ENCODE measurements around the gene MYO5C.
"Not testable (repeated sequence)": the region's sequence is repeated elsewhere in the genome, so short reads cannot be mapped to it uniquely, and the experiment has no call there.

MYO5C gene

DNA sequence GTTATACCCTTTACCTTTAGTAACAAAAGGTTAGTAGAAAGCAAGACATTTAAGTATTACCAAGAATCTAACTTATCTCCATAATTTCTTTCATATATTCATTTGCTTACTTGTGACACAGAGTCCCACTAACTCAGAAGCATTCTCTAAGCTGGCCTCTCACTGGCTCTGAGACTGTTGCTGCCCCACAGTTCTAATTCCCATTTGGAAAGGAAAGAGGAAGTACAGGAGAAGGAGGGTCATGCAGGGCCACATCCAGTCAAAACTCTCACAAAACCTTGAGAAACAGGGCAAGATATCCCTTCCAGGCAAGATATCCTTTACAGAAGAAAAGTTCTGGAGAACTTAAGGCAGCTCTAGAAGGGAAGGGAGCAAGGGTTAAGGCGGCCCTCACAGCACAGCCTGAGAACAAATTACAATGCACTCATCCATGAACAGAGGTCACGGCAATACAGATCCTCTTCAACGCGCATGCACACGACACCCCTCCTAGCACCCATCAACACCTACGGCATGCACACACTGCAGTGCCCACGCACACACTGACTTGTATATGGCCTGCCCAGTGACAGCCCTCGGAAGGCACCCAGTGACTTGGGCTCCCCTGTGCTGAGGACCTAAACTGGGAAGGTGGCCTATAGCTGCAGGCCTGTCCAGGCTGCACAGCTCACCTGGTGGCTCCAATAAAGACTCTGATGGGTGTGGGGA is 13.0 kb upstream of the MYO5C start:
- no peak for DNase-seq (ENCODE audit: low spot score)
- no peak for FAIRE-seq

GRCh38 chr15:52307847-52308246 is 12.2 kb upstream of the MYO5C start:
- no peak for FAIRE-seq

GRCh38 chr15:52306270-52306669 is 10.7 kb upstream of the MYO5C start:
- FAIRE-seq (no peak), DNase-seq (ENCODE audit: low spot score) (no peak)

More at GRCh38 chr15:52307847-52308246, 12.2 kb upstream of the MYO5C start:
- no peak for DNase-seq (ENCODE audit: low spot score)

GRCh38 chr15:52303093-52303772 is 7.6 kb upstream of the MYO5C start:
- DNase-seq (ENCODE audit: low spot score): no peak
- no peak for FAIRE-seq

DNA sequence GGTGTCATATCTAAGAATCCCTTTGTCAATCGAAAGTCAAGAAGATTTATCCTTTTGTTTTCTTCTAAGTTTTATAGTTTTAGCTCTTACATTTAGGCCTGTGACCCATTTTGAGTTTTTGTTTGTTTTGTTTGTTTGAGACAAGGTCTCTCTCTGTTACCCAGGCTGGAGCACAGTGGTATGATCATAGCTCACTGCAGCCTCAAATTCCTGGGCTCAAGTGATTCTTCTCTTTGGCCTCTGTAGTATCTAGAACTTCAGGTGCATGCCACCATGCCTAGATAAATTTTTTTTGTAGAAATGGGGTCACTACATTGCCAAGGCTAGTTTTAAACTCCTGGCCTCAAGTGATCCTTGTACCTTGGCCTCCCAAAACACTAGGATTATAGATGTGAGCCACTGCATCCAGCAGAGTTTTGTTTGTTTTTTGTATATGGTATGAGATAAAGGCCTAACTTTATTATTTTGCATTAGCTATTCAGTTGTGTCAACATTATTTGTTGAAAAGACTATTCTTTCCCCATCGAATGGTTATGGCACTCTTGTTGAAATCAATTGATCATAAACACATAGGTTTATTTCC is 5.8 kb upstream of the MYO5C start:
- FAIRE-seq: no peak
- no peak for DNase-seq (ENCODE audit: low spot score)

DNA sequence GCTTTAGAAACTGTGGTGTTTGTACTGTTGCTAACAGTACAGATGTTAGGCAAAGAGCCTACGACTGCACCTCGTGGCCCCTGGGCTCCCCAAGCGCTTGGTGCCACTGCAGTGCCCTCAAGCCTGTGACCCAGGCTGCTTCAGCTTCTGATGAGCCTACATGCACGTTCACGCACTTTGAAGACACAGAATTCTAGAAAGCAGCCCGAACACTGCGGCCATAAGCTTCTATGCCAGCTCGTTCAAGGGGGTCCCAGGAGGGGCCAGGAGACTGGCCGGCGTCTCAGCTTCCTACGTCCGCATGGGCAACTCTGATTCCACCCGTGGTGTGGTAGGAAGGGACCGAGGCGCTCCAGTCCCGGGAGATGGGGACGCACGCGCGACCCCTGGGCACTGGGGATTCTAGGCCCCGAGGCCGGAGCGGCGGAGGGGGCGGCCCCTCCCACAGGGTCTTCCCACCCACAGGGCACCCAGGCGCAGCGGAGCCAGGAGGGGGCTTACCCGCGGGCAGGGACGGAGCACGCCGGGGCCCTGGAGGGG is 653 bp downstream of the MYO5C start:
- FAIRE-seq (no peak), DNase-seq (ENCODE audit: low spot score) (no peak)

GRCh38 chr15:52292780-52293392 is 2.7 kb downstream of the MYO5C start:
- no peak for FAIRE-seq
- DNase-seq (ENCODE audit: low spot score): no peak

DNA sequence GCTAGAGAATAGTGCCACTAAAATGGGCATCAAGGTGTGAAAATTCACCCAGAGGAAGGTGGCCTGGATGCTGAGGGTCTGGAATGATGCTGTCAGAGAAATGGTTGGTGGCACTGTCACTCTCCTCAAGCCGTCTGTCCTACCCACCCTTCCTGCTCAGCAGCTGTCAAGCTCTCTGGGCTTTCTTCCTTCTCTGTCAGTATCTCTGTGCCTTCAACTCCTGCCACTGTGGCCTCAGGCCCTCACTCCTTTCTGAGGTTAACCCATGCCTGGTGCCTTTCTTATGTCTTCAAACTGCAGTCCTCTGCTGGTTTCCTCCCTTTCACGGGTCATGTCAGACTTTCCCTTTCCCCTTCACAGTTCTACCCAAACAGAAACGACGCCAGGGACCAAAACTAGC is 4.4 kb downstream of the MYO5C start:
- no peak for DNase-seq (ENCODE audit: low spot score)
- FAIRE-seq: no peak

- FAIRE-seq (no peak), DNase-seq (ENCODE audit: low spot score) (no peak)
Observed at GRCh38 chr15:52290800-52291199, 4.8 kb downstream of the MYO5C start.

DNA sequence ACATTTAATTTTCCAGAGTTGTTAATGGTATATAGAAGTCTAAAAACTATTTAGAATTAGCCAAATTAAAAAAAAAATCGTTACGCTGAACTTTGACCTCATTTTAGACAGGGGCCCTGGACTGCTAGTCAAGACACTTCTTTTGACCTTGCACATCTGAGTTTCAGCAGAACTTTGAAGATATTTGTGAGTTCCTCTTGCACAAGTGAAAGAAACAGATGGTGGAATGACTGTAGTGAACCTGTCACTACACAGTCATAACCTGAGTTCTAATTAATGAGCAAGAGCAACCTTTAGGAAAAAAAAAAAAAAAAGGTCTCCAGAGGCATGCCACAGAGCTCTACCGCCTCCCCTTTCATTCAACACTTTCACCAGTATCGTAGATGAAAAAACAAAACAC is 5.3 kb downstream of the MYO5C start:
- no peak for FAIRE-seq

DNA sequence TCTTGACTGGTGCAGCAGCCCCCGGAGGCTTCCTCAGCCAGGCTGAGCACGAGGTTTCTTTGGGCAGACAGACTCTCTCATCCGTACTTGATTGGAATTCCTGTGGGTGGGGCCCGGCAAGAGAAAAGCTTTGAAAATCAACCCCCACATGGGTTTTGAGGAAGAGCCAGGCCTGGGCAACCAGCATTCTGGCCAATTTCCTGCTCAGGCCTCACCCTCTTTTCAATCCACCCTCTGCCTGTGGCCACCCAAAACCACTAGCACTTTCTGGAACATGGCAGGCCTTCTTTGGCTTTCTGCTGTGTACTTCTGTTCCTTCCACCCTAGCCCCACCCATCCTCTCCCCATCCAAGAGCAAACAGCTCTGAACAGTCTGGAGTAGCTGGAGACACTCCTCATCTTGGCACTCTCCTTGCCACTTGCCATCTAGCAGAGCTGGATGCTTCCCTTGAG is 5.9 kb downstream of the MYO5C start:
- FAIRE-seq: no peak
- DNase-seq (ENCODE audit: low spot score): no peak

More for the DNA sequence above, 5.3 kb downstream of the MYO5C start:
- no peak for DNase-seq (ENCODE audit: low spot score)

- DNase-seq (ENCODE audit: low spot score): no peak
- no peak for FAIRE-seq
Observed at GRCh38 chr15:52288986-52289385, 6.6 kb downstream of the MYO5C start.

DNA sequence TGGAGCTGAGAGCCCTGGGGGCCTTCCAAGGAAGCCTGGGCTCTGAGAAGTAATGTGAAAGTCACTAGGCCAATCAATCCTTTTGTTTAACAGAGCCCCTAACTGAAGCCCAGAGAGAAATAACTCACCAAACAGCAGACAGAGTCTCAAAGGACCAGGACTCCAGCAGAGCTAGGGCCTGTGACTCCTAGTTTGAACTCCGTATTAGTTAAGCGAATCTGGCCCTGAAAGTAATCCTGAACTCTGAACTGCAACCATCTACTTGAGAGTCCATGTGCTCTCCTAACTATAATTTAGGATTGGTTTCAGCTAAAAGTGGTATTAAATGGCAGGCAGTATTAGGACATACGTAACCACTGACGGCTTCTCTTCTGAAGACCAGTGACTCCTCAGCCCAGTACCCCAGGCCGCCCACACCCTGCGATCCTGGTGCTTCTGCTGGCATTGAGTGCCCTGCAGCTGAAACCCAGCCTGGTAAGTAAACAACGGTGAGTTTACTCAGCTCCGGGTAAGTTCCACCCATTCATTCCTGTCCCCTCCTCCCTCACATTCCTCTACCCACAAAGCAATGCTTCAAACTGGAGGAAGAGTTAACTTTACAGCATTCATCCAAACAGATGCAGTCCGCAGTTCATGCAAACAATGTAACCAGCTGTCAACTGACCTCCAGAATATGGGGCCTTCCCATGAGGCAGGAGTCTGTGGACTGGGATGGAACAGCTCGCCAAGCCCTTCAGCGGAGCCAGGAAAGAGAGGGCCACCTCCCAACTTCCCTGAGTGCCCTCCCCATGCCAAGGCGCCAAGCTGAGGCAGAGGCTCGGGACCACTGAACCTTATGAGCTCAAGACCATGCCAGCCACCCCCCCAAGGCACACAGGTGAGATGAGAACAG is 7.3 kb downstream of the MYO5C start:
- FAIRE-seq (no peak), DNase-seq (ENCODE audit: low spot score) (no peak)

GRCh38 chr15:52287114-52287513 is 8.5 kb downstream of the MYO5C start:
- FAIRE-seq (no peak), DNase-seq (ENCODE audit: low spot score) (no peak)

DNA sequence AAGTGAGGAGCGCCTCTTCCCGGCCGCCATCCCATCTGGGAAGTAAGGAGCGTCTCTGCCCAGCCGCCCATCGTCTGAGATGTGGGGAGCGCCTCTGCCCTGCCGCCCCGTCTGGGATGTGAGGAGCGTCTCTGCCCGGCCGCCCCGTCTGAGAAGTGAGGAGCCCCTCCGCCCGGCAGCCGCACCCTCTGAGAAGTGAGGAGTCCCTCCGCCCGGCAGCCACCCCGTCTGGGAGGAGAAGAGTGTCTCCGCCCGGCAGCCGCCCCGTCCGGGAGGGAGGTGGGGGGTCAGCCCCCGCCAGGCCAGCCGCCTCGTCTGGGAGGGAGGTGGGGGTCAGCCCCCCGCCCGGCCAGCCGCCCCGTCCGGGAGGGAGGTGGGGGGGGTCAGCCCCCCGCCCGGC is 9.7 kb downstream of the MYO5C start:
- not testable (repeated sequence) for DNase-seq (ENCODE audit: low spot score); FAIRE-seq

- FAIRE-seq: no peak
Observed at GRCh38 chr15:52284164-52284563, 11.4 kb downstream of the MYO5C start.

GRCh38 chr15:52283281-52283680 is 12.3 kb downstream of the MYO5C start:
- DNase-seq (ENCODE audit: low spot score) (no peak), FAIRE-seq (no peak)

More at GRCh38 chr15:52284164-52284563, 11.4 kb downstream of the MYO5C start:
- no peak for DNase-seq (ENCODE audit: low spot score)

- no peak for FAIRE-seq
Observed at GRCh38 chr15:52282418-52282817, 13.2 kb downstream of the MYO5C start.

DNA sequence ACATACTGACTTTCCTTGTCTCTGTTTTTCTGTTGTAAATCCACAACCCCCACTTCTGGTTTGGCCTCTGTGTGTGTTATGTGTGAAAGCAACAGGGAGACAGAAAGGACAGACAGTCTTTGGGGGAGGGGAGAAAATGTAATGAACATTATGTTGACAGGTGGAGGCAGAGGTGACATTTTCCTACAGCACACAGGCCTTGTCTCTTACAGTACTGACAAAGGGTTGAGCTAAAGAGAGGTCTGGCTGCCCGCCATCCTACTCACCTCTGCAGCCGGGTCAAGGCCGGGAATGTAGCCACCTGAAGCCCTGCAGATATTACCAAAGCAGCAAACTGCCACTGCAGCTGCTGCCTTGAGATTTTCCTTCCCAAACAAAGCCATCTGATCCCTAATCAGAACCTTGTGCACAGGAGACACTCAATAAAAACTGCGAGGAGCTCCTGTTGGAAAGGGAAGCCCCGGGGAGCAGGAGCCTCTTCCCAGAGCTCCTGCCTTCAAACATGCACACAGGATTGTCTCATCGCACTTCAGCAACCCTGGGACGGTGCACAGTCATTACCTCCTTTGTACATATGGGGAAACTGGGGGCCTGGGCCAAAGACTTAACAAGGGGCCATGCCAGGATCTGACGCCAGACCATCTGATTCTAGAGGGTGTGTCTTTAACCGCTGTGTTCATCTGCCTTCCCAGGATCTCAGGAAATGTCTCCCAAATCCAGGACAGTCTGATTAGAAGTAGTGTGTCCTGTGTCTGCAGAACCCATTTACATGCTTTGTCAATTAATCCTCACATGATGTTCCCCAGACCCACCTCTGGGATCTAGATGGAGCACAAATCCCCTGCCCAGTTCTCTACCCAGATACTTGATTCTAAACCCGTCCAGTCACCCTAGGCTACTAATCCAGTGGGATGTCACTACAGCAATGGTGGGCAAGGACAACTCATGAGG is 14.2 kb downstream of the MYO5C start:
- DNase-seq (ENCODE audit: low spot score) (no peak), FAIRE-seq (no peak)

More at GRCh38 chr15:52282418-52282817, 13.2 kb downstream of the MYO5C start:
- DNase-seq (ENCODE audit: low spot score): no peak

Measured in RCC 7860 (cell line).